HepG2 (cell line): ENCODE results near the gene RTP2. TPM values are rescaled to one million over a fixed set of nuclear protein-coding genes. Genes with fewer than 3 reads are reported as not detected.

Source experiments
- ARID5B ChIP-seq: IDR thresholded peaks from 2 replicates; pipeline ENCODE4 v1.4.0; 2020; ENCODE audit warnings: mild to moderate bottlenecking, missing genetic modification reagents
- ASH2L ChIP-seq: fragments of 300-600, 200-600 bp; sonication (generic); IDR thresholded peaks from 2 replicates; pipeline ENCODE4 v1.7.0; 2017; ENCODE audit warnings: low read depth, mild to moderate bottlenecking, moderate library complexity, mixed read lengths, low read length; ENCODE audit not compliant: insufficient read length
- BRD4 ChIP-seq: sonication (generic); formaldehyde crosslinking; IDR thresholded peaks from 2 replicates; pipeline ENCODE4 v1.4.0; 2020; ENCODE audit warnings: missing genetic modification reagents
- CBX5 ChIP-seq: sonication (generic); formaldehyde crosslinking; IDR thresholded peaks from 2 replicates; pipeline ENCODE4 v1.4.0; 2020; ENCODE audit warnings: missing genetic modification reagents, borderline replicate concordance
- GATAD1 ChIP-seq: IDR thresholded peaks from 2 replicates; pipeline ENCODE4 v1.6.1; 2016; ENCODE audit warnings: missing genetic modification reagents, missing compliant biosample characterization
- GFI1 ChIP-seq: sonication (generic); formaldehyde crosslinking; IDR thresholded peaks from 2 replicates; pipeline ENCODE4 v1.5.0; 2020; ENCODE audit warnings: missing genetic modification reagents, mild to moderate bottlenecking, borderline replicate concordance
- IRF2 ChIP-seq: IDR thresholded peaks from 2 replicates; pipeline ENCODE4 v1.6.1; 2018; ENCODE audit warnings: missing genetic modification reagents, missing compliant biosample characterization
- MIER2 ChIP-seq: IDR thresholded peaks from 2 replicates; pipeline ENCODE4 v1.6.1; 2016; ENCODE audit warnings: missing biosample characterization, missing genetic modification reagents
- MIXL1 ChIP-seq: IDR thresholded peaks from 2 replicates; pipeline ENCODE4 v1.6.1; 2016
- NFE2L2 ChIP-seq: fragments of 150-350 bp; IDR thresholded peaks from 2 replicates; pipeline ENCODE4 v1.6.1; 2014; ENCODE audit warnings: low read length
- PAXIP1 ChIP-seq: sonication (generic); formaldehyde crosslinking; conservative IDR thresholded peaks from 2 replicates; pipeline ENCODE4 v1.4.0; 2020; ENCODE audit warnings: mild to moderate bottlenecking, missing genetic modification reagents, moderate library complexity
- REPIN1 ChIP-seq: sonication (generic); formaldehyde crosslinking; IDR thresholded peaks from 2 replicates; pipeline ENCODE4 v1.8.0; 2022; ENCODE audit warnings: missing genetic modification reagents, low read depth, mild to moderate bottlenecking, borderline replicate concordance
- WIZ ChIP-seq: sonication (generic); formaldehyde crosslinking; IDR thresholded peaks from 2 replicates; pipeline ENCODE4 v1.5.1; 2020; ENCODE audit warnings: mild to moderate bottlenecking, missing genetic modification reagents
- XRCC5 ChIP-seq: fragments of 200-400 bp; formaldehyde crosslinking; optimal IDR thresholded peaks from 2 replicates; pipeline ENCODE3; 2017; ENCODE audit warnings: mild to moderate bottlenecking, low read length
- YEATS4 ChIP-seq: sonication (generic); formaldehyde crosslinking; IDR thresholded peaks from 2 replicates; pipeline ENCODE4 v1.4.0; 2020; ENCODE audit warnings: missing genetic modification reagents, borderline replicate concordance
- ZBTB7B ChIP-seq: sonication (generic); formaldehyde crosslinking; IDR thresholded peaks from 2 replicates; pipeline ENCODE4 v1.4.0; 2020; ENCODE audit warnings: missing genetic modification reagents
- ZNF24 ChIP-seq: fragments of 450-650 bp; IDR thresholded peaks from 2 replicates; pipeline ENCODE4 v1.6.1; 2017; ENCODE audit warnings: antibody characterized with exemption, mild to moderate bottlenecking
- ZNF652 ChIP-seq: IDR thresholded peaks from 2 replicates; pipeline ENCODE4 v1.6.1; 2016; ENCODE audit warnings: low read depth, borderline replicate concordance
- ZSCAN20 ChIP-seq: sonication (generic); formaldehyde crosslinking; IDR thresholded peaks from 2 replicates; pipeline ENCODE4 v1.4.0; 2020; ENCODE audit warnings: missing genetic modification reagents, mild to moderate bottlenecking, borderline replicate concordance
- polyA plus RNA-seq, 8 experiments: library from polyadenylated mRNA; depleted of rRNA in 3 of 8; stranded (reverse) in 7 of 8; unstranded in 1 of 8; fragments of >200 nt; fragmentation: Illumina TruSeq in 4 of 8; extraction: Trizol in 4 of 8; gene quantifications; 2 replicates each; pipeline versions ENCODE4 v1.2.1 to v1.2.3, GENCODE V29; 2011 to 2016; ENCODE audit warnings: low read depth in 4 of 8, missing spikeins in 1 of 8, mixed read lengths in 1 of 8; ENCODE audit not compliant: insufficient read depth in 1 of 8
- total RNA-seq, 5 experiments: library from RNA; depleted of rRNA; stranded (reverse); fragments of >200 nt; fragmentation: Illumina TruSeq; extraction: Trizol; gene quantifications; 2 replicates each; pipeline ENCODE4 v1.2.3, GENCODE V29; 2016; ENCODE audit warnings: low read depth in 1 of 5
- TF ChIP-seq, protein P1 (sequence below): sonication (generic); formaldehyde crosslinking; IDR thresholded peaks from 2 replicates; pipeline ENCODE4 v1.4.0; 2020; ENCODE audit warnings: missing genetic modification reagents, borderline replicate concordance
- TF ChIP-seq, protein P2 (sequence below): sonication (generic); formaldehyde crosslinking; IDR thresholded peaks from 2 replicates; pipeline ENCODE4 v1.8.1; 2023; ENCODE audit warnings: missing genetic modification reagents, mild to moderate bottlenecking, borderline replicate concordance

RTP2 gene
- total and polyA plus RNA-seq, 2 of the 13 experiments (the other 11 are each of a cell fraction or from before 2014, with no cell fraction given) = not detected

GRCh38 chr3:187748050-187748481 is 45.7 kb upstream of the RTP2 start (continued):
- TF ChIP-seq ARID5B (CRISPR knock-in tag) (peak; percentile 54), ZSCAN20 (CRISPR knock-in tag) (no peak), MIXL1 (CRISPR knock-in tag) (peak; percentile 57; the same call in 1 of the 2 replicates), YEATS4 (CRISPR knock-in tag) (no peak), GFI1 (CRISPR knock-in tag) (peak; percentile 65; the same call in 1 of the 2 replicates), ZNF652 (CRISPR knock-in tag) (peak; percentile 83), NFE2L2 (no peak), REPIN1 (CRISPR knock-in tag) (peak; percentile 35; the same call in 1 of the 2 replicates), GATAD1 (CRISPR knock-in tag) (0 out of 2 replicates have a peak, but pooled peaks have one; percentile 32), IRF2 (CRISPR knock-in tag) (peak; percentile 90), XRCC5 (peak; percentile 82), ZNF24 (0 out of 2 replicates have a peak, but pooled peaks have one; percentile 48), BRD4 (CRISPR knock-in tag) (peak; percentile 42; the same call in 1 of the 2 replicates), CBX5 (CRISPR knock-in tag) (peak; percentile 79; the same call in 1 of the 2 replicates), PAXIP1 (CRISPR knock-in tag) (0 out of 2 replicates have a peak, but pooled peaks have one; percentile 35), WIZ (CRISPR knock-in tag) (no peak), ZBTB7B (CRISPR knock-in tag) (peak; percentile 36; the same call in 1 of the 2 replicates), ASH2L (peak; percentile 26), MIER2 (CRISPR knock-in tag) (0 out of 2 replicates have a peak, but pooled peaks have one; percentile 30)
- TF ChIP-seq, protein P1, sequence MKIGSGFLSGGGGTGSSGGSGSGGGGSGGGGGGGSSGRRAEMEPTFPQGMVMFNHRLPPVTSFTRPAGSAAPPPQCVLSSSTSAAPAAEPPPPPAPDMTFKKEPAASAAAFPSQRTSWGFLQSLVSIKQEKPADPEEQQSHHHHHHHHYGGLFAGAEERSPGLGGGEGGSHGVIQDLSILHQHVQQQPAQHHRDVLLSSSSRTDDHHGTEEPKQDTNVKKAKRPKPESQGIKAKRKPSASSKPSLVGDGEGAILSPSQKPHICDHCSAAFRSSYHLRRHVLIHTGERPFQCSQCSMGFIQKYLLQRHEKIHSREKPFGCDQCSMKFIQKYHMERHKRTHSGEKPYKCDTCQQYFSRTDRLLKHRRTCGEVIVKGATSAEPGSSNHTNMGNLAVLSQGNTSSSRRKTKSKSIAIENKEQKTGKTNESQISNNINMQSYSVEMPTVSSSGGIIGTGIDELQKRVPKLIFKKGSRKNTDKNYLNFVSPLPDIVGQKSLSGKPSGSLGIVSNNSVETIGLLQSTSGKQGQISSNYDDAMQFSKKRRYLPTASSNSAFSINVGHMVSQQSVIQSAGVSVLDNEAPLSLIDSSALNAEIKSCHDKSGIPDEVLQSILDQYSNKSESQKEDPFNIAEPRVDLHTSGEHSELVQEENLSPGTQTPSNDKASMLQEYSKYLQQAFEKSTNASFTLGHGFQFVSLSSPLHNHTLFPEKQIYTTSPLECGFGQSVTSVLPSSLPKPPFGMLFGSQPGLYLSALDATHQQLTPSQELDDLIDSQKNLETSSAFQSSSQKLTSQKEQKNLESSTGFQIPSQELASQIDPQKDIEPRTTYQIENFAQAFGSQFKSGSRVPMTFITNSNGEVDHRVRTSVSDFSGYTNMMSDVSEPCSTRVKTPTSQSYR (CRISPR knock-in tag) = peak; percentile 83; the same call in 1 of the 2 replicates
- TF ChIP-seq, protein P2, sequence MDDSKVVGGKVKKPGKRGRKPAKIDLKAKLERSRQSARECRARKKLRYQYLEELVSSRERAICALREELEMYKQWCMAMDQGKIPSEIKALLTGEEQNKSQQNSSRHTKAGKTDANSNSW (CRISPR knock-in tag) = no peak
